Embryonic facial prominence (tissue), 1 donor: ENCODE results near the gene KPNB1.

Experiments
- DNase-seq: peaks from one replicate; pipeline ENCODE4 v3.0.0-alpha.2; 2016; ENCODE audit errors: extremely low spot score

Gene KPNB1

DNA sequence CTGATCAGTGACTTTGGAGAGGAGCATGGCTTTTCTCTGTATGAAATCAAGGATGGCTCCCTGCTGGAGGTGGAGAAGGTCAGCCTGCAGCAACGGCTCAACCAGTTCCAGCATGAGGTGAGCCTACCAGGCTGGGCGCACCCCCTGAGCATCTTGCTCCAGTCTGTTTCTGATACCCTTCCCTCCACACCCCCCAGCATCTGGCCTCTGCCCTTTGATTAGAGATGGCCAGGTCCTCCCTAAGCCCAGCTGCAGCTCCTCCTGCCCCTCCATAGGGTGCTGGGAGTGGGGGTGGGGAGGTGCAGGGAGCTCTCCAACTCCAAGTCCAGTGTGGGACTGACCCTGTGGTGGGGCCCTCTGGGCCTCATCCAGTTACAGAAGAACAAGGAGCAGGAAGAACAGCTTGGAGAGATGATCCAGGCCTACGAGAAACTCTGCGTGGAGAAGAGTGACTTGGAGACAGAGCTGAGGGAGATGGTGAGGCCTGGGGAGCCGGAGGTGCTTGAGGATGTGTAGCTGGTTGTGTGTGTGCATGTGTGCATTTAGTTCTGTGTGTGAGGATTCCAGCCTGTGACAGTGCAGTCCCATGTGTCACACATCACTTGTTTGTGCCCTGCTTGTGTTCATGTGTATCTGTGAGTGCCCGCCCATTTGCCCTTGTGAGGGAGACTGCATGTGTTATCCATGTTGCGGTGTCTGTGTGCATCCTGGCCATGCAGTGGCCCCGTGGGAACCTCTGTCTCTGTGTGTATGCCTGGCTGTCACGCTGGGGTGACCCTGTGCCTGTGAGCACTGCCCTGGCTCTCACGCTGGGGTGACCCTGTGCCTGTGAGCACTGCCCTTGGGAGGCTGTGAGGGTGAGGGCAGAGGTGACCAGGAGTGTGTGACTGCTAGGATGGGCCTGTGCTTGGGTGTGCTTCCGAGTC lies 47.3 kb downstream of the KPNB1 start:
- DNase-seq = no peak

DNA sequence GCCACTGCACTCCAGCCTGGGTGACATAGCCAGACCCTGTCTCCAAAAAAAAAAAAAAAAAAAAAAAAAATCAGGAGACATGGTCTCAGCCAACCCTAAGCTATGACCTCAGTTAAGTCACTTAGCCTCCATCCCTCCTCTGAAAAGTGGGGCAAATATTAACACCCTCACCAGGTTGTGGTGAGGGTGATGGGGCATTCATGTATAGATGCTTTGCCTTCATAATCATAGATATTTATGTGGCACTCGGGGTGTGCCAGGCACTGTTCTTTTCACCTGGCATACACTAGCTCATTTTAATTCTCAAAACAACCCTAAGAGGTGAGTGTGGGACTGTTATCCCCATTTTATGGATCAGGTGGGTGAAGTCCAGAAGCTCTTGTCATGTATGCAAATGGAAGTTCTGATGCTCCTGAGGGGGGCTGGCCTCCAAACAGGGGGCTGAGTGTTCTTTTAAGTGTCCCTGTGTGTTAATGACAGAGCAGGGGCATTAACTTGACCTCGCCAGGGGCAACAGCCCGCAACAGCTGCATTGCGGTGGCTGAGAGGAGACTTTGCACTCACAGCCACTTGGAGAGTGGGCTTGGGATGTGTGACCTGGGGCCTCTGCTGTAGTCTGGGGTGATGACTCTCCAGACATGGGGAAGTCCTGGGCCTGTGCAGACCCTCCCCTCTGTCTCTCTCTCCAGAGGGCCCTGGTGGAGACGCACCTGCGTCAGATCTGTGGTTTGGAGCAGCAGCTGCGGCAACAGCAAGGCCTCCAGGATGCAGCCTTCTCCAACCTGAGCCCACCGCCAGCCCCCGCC lies 48.4 kb downstream of the KPNB1 start:
- DNase-seq = no peak

DNA sequence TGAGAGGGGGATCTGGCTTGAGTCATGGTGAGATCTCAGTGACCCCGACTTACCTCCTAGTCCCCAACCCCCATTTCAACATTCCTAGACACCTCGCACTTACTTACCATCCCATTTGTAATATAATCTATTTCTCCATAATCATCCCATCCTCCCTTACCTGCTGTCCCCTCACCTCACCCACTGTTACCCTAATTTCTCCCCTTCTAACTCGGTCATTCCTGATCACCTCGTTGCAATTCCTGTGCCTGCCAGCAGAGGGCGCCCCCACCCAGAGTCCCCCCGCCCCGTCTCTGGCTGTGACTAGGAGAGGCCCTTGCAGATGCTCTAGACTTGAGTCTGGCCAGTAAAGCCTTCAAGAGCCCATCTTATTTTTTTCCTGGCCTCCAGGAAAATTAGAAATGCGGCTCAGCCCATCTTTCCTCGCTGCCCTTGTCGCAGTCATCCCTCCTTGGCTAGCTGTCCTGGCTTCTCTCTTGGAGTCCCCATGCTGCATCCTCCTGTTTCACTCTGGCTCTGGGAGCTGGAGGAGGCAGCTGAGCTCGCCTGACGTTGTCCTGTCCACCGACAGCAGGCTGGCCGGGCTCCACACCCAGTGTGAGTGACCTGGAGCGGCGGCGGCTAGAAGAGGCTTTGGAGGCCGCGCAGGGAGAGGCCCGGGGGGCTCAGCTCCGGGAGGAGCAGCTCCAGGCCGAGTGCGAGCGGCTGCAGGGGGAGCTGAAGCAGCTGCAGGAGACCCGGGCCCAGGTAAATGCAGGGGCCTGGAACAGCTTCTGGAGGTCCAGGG lies 49.2 kb downstream of the KPNB1 start:
- DNase-seq = no peak

DNA sequence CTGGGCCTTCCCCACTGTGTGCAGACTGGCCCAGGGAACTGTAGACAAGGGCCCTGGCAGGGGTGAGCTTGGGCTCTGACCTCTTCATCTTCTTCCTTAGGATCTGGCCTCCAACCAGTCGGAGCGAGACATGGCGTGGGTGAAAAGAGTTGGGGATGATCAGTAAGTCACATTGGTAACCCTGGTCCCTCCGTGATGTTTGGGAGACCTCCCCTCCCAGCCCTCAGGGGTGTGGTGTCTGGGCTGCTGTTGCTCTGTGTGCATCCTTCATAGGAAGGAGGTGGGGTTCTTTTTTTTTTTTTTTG lies 49.8 kb downstream of the KPNB1 start:
- no peak for DNase-seq

DNA sequence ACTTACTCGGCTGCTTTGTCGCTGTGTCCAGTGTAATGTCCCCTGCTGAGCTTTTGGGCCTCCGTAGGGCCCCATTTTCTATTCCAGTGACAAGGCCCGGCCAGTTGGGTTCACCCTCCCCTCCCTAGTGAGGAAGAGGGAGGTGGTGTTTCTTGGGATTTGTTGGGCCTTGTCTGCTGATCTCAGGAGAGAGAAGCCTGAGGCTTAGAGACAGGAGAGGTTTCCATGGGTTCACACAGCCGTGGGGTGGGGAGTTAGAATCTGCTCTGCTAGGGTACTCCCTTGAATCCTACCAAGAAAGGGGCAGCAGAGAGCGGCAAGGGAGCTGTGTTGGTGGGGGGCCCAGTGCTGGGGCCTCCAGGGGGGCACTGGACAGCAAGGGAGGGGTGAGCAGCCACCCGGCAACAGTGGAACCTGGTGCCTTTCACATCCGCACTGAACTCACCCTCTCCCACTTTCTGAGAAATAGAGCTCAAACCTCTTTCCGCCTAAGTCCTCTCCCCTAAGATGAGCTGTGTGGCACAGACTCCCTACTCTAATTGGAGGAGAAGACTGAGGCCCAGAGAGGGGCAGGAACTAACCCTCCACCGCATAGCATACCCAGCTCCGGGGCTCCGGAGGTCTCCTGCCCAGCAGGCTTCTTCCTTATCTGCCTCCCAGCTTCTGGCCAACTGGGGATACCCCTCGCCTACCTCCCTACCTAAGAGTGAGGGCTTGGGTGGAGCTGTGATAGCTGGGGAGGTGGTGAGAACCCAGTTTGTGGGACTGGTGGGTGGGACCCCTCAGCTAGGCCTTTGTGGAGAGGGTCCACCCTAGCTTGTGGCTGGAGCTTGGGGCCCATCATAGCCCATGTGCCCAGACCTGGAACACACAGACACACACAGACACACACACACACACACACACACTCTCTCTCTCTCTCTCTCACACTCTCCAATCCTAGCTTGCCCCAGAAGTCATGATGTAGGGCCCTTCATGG lies 51.0 kb downstream of the KPNB1 start:
- DNase-seq = no peak

DNA sequence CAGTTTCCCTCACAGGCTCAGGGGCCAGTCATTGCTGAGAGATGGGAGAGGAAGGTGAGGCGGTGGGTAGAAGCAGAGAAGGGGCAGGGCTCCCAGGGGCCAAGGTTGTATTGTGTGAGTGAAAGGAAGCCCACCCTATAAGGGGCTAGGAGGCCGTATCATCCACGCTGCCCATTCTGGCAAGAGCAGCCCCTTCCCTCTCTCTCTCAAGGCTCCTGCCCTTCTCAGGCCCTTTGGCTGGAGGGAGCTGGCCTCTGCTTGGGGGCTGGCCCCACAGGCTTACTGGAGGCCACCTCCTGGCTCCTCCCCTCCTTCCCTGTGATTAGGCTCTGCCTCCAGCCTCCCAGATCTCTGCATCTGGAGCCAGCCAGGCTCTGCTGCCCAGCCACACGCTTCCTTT lies 51.9 kb downstream of the KPNB1 start:
- DNase-seq = no peak

DNA sequence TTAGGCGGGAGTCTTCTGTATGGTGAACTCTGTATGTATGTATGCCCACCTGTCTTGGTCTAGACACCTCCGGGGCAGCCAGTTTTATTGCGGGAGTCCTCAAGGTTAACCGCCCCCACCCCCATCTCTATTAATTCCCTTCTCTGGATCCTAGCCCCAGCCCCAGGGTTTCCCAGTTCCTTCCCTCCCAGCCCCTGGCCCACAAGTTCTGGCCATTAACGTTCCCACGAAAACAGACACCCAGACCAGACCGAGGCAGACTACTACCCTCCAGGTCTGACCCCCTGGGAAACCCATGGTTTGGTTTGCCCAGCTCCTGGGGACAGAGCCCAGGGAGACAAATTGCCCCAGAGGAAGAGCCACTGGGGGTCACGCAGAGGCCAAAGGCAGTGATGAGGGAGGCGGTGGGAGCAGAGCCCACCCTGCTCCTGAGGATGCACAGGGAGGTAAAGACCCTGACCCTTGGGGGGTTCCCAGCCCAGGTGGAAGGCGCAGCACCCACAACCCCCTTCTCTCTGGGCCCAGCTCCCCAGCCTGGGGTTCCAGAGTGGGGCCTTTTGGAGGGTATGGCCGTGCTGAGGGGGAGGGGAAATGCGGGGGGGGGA lies 52.8 kb downstream of the KPNB1 start:
- no peak for DNase-seq

DNA sequence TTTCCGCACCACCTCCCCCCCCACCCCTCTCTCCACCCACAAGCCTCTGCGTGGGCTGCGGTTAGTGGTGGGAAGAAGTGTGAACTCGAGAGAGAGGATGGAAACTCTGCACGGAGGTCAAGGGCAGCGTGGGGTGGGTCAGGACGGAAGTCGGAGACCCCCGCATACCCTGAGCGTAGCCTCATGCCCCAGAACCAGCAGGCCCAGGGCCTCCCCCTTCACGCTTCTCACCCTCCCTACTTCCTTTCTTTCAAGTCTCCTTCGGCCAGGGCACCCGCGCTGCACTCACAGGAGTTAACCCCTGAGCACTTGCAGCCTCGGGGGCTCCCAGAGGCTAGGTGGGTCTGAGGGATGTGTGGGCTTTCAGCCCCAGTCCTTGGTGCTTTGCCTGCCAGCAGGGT lies 53.5 kb downstream of the KPNB1 start:
- DNase-seq = no peak

DNA sequence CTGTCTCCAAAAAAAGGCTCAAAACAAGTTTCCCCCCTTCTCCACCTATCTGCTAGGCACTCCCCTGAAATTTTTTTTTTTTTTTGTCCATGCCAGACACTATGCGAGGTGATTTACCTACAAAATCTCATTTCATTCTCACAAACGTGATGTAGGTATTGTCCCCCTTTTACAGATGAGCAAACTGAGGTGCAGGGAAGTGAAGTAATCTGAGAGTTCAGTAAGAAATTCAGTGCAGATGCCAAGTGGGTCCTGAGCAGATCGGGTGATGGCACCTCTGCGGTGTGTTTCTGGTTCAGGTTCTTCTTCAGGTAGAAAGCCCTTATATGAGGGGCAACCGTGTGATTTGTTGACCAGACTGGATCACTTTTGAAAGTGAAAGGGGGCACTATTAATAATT lies 54.0 kb downstream of the KPNB1 start:
- no peak for DNase-seq

DNA sequence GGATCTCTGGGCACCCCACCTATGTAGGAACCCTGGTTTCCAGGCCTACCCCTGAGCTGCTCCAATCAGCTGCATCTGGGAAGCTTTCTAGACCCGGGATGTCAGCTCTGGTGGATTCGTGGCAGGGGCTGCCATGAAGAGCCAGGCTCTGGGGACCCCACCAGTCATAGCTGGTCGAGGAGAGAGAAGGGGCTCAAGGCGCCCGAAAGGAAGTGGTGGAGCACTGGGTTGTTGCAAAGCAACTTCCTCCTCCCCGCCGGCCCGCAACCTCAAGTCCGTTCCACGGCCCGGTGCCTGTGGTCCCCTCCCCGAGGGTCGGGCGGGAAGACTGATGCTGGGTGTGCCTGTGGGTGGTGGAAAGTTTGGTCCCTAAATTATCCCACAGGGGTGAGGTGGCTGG lies 54.4 kb downstream of the KPNB1 start:
- DNase-seq = no peak

DNA sequence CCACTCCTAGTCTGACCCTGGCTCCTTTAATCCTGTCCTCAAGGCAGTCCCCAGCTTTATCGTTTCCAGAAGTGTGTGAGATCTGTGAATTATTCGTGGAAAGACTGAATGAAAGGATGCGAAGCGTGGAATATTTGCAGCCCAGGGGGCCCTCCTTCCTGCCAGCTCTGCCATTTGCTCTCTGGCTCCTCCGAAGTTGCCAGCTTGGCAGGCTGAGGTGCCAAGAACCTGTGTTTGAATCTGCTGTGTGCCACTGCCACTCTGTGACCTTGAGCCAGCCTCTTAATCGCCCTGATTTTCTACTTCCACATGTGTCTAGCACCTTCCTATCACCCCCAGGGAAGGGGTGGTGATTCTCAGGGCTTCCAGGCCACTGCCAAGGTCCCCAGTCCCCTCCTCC lies 55.0 kb downstream of the KPNB1 start:
- DNase-seq = no peak

DNA sequence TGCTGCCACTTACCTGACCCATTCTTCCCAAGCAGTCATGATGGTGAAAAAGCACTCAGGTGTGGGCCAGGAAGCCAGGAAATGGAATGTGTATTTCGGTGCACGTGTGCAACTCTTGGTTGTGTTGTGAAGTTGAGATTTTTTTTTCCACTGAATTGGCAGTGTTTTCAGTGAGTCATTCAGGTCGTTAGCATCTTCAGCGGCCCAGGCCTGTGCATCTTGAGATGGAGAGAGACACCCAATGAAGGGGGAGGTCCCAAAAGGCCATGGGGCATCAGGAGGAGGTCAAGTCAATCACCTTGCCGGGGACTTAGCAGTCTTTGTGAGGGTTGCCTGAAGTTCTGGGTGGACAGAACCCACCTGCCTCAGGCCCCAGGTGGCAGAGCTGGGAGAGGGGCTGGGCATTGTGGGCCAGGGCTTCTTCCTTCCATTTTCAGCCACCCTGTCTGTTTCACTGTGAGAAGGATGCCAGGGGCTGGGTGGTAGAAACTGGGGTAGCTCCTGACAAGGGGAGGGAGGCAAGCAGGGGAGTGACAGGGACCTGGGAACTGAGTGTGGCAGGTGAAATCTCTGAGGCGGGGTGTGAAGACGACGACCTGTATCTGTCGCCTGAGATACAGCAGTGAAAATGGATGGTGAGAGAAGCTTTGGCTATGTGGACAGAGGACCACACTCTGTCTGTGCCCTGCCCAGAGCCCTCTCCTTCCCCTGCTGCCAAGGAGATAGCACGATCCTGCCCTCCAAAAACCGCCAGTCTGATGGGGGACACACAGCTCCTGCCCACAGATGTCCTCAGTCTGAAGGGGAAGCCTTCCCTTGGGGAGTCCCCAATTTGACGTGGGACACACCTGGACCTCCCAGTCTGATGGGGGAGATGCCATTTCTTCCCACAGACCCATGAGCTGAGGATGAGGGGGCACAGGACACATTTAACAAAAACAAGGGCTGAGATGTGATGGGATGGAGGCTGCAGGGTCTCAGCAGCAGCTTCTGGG lies 56.1 kb downstream of the KPNB1 start:
- DNase-seq = no peak

DNA sequence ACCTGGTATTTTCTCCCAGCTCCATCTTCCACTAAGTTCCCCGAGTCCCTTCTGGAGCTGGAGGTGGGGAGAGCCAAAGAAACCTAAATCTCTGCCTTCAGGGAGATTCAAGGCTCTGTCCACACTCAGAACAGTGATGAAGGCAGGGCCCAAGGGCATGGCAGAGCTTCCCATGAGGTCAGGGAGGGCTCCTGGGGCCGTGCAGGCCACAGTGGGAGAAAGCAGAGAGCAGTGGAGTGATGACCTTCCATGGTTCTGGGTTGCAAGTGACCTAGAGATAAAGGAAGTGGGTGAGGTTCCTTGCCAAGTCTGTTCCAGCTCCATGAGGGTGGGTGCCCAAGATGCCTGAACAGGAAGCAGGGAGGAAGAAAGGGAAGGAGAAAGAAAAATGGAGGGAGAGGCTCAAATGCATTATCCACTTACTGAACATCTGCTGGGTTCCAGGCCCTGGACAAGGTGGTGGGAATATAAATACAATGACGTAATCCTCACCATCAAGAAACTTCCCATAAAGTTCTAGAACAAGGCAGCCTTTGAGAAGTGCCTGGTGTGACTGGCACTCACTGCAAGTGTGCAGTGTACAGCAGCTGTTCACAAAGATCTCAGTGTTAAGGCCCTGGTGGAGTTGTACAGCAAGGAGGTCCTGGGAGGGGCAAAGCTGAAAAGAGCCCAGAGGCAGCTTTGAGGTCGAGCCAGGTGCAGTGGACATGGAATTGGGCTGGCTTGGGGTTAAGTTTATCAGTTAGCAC lies 57.5 kb downstream of the KPNB1 start:
- no peak for DNase-seq

DNA sequence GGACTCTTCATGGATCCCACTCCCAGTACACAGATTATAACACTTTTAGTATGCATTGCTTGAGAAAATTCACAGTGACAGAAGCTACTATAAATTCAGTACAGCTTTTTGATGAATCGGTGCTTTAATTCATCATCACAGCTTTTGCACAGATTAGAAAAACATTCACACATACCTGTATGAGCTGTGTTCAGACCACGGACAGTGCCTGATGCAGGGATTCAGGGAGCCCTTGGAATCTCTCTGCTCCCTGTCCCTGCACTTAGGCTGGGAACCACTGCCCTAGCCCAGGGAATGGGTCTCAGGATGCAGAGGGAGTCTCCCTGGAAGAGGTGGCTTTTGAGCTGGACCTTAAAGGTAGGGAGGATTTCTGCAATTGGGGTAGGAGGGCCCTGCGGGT lies 58.2 kb downstream of the KPNB1 start:
- no peak for DNase-seq

DNA sequence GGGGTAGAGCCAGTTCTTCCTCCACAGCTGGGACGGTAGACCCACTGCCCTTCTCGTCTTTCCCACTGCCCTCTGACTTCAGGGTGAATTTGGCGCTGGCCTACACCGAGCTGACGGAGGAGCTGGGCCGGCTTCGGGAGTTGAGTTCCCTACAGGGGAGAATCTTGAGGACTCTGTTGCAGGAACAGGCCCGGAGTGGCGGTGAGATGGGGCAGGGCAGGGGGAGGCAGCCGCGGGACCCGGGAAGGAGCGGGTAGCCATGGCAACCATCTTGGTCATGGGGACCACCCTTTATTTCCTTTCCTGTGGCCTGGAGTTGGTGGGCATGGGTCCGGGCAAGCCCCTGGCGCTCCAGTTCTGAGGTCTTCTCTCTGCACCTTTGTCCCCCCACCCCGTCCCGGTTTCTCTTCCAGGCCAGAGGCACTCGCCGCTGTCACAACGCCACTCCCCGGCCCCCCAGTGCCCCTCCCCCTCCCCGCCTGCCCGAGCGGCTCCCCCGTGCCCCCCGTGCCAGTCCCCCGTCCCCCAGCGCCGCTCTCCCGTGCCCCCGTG lies 58.7 kb downstream of the KPNB1 start:
- no peak for DNase-seq

DNA sequence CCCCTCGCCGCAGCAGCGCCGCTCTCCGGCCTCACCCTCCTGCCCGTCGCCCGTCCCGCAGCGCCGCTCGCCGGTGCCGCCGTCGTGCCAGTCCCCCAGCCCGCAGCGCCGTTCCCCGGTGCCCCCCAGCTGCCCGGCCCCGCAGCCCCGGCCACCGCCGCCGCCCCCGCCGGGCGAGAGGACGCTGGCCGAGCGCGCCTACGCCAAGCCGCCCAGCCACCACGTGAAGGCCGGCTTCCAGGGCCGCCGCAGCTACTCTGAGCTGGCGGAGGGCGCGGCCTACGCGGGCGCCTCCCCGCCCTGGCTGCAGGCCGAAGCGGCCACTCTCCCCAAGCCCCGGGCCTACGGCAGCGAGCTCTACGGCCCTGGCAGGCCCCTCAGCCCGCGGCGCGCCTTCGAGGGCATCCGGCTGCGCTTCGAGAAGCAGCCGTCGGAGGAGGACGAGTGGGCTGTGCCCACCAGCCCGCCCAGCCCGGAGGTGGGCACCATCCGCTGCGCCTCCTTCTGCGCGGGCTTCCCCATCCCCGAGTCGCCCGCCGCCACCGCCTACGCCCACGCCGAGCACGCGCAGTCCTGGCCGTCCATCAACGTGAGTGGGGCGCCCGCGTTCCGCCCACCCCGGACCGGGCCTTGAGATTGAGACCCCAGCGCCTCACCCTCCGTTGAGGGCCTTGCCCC lies 59.3 kb downstream of the KPNB1 start:
- no peak for DNase-seq

DNA sequence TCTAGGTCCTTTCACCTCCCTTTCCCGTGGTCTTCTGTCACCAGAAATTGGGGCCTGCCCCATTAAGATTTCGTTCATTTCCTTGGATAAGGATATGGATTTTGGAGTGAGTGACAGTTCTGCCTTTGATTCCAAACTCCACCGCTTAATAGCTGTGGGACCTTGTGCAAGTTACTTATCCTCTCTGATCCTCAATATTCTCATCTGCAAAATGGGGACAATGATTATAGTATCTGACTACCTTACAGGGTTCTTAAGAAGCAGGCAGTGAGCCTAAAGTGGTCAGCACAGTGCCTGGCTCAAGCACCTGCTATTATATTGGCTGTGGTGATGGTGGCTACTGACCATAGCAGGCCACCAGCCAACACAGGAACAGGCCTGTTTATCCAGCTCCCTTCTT lies 59.9 kb downstream of the KPNB1 start:
- no peak for DNase-seq
